Suprapubic skin (tissue), 4 donors: ENCODE data around the gene HBE1. TPM values are rescaled to one million over a fixed set of nuclear protein-coding genes. Genes with fewer than 3 reads are reported as not detected.

ENCODE experiments used
- DNase-seq, 2 donors: peaks; one replicate each; pipeline ENCODE4 v3.0.0-alpha.2; 2019; ENCODE audit warnings: low spot score in 2 of 2
- H3K27ac ChIP-seq: fragments of 200-600 bp; sonication (generic); one replicate; pipeline ENCODE4 v1.5.1; 2019
- H3K27me3 ChIP-seq: fragments of 200-600 bp; sonication (generic); one replicate; pipeline ENCODE4 v1.5.1; 2019
- H3K36me3 ChIP-seq: fragments of 200-600 bp; sonication (generic); one replicate; pipeline ENCODE4 v1.5.1; 2019
- H3K4me1 ChIP-seq: fragments of 200-600 bp; sonication (generic); one replicate; pipeline ENCODE4 v1.5.1; 2019
- H3K4me3 ChIP-seq: fragments of 200-600 bp; sonication (generic); one replicate; pipeline ENCODE4 v1.5.1; 2019; ENCODE audit warnings: mild to moderate bottlenecking
- H3K9me3 ChIP-seq: fragments of 200-600 bp; sonication (generic); one replicate; pipeline ENCODE4 v1.5.1; 2019
- EP300 ChIP-seq: sonication (generic); formaldehyde crosslinking; IDR thresholded peaks from one replicate; pipeline ENCODE4 v1.6.1; 2017; ENCODE audit warnings: antibody characterized with exemption
- POLR2A ChIP-seq, 2 donors: fragments of 450-650 bp; IDR thresholded peaks; one replicate each; pipeline ENCODE4 v1.6.1; 2017; ENCODE audit warnings: antibody characterized with exemption in 2 of 2, mild to moderate bottlenecking in 2 of 2, moderate library complexity in 2 of 2
- POLR2AphosphoS5 ChIP-seq, 3 donors: sonication (generic); formaldehyde crosslinking; IDR thresholded peaks; one replicate each; pipeline ENCODE4 v1.6.1; 2017; ENCODE audit warnings: antibody characterized with exemption in 3 of 3
- WGBS: methylation state at CpG from one replicate; pipeline ENCODE4 v1.1.5; 2018; 5-methylcytosine and 5-hydroxymethylcytosine counted together
- total RNA-seq, 4 donors: library from RNA; depleted of rRNA; stranded (reverse); fragments of >200 nt; gene quantifications; one replicate each; pipeline ENCODE4 v1.1.0, GENCODE V29; 2016
- TF ChIP-seq, protein P1 (sequence below), 2 donors: fragments of 200-600 bp in 1 of 2; fragments of 450-650 bp in 1 of 2; sonication (generic) in 1 of 2; IDR thresholded peaks; one replicate each; pipeline ENCODE4 v1.5.1; 2016 to 2019; ENCODE audit warnings: antibody characterized with exemption in 2 of 2, mild to moderate bottlenecking in 1 of 2, moderate library complexity in 1 of 2

Gene HBE1
- total RNA-seq, 4 donors from 2014 or later = 1.9 TPM; not detected in 3

DNA sequence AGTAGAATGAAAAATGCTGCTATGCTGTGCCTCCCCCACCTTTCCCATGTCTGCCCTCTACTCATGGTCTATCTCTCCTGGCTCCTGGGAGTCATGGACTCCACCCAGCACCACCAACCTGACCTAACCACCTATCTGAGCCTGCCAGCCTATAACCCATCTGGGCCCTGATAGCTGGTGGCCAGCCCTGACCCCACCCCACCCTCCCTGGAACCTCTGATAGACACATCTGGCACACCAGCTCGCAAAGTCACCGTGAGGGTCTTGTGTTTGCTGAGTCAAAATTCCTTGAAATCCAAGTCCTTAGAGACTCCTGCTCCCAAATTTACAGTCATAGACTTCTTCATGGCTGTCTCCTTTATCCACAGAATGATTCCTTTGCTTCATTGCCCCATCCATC lies 14.9 kb upstream of the HBE1 start:
- no peak overlapping the region for H3K4me3 ChIP-seq
- DNase-seq = no peak
- no peaks in the 10 kb centered on the region for H3K4me1 ChIP-seq
- 86% methylated on average over 2 of the region's 2 CpGs for WGBS
- H3K9me3 ChIP-seq = no peaks in the 10 kb centered on the region
- H3K36me3 ChIP-seq = no peaks in the 10 kb centered on the region
- TF ChIP-seq POLR2AphosphoS5 (IDR thresholded peaks at IDR 0.05) (no peak), EP300 (no peak), POLR2A (IDR thresholded peaks at IDR 0.05) (no peak)
- TF ChIP-seq, protein P1, sequence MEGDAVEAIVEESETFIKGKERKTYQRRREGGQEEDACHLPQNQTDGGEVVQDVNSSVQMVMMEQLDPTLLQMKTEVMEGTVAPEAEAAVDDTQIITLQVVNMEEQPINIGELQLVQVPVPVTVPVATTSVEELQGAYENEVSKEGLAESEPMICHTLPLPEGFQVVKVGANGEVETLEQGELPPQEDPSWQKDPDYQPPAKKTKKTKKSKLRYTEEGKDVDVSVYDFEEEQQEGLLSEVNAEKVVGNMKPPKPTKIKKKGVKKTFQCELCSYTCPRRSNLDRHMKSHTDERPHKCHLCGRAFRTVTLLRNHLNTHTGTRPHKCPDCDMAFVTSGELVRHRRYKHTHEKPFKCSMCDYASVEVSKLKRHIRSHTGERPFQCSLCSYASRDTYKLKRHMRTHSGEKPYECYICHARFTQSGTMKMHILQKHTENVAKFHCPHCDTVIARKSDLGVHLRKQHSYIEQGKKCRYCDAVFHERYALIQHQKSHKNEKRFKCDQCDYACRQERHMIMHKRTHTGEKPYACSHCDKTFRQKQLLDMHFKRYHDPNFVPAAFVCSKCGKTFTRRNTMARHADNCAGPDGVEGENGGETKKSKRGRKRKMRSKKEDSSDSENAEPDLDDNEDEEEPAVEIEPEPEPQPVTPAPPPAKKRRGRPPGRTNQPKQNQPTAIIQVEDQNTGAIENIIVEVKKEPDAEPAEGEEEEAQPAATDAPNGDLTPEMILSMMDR (IDR thresholded peaks at IDR 0.05) = no peak
- no peak overlapping the region for H3K27ac ChIP-seq
- no peaks in the 10 kb centered on the region for H3K27me3 ChIP-seq

DNA sequence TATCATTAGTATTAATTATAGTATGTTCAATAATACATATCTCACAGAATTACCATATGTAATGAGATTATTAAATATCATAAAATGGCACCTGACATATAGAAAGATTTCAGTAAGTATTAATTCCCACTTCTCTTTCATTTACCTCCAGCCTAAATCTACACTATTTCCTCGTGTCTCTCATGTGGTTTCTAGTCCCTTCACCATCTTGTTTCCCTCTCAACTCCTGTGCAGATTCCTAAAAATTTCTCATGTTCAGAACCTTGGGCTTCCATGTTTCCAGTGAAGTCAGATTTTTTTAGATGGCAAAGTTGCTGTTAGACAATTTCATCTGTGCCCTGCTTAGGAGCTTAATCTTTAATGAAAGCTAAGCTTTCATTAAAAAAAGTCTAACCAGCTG lies 14.1 kb upstream of the HBE1 start:
- no peak overlapping the region for H3K4me3 ChIP-seq
- WGBS = 76% methylated on average over 1 of the region's 1 CpG
- H3K9me3 ChIP-seq = no peaks in the 10 kb centered on the region

DNA sequence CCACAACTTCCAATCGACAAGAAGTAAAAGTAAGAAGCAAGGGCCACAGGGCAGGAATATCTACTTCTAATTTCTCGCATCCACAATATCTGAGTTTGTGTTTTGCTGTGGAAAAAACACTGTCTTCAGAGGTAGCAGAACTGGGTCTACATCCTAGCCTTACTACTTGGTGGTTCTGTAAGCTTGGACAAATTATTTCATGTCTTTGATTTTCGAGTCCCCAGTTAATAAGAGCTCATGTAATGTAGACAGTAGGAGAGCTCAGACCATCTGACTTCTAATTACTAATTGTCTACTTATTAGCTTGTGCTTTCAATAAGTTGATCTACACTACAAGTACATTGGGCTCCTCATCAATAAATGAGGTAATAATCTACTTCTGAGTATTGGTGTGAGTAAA lies 13.3 kb upstream of the HBE1 start:
- Histone ChIP-seq H3K27me3 (no peaks in the 10 kb centered on the region), H3K36me3 (no peaks in the 10 kb centered on the region), H3K9me3 (no peaks in the 10 kb centered on the region), H3K4me3 (no peak overlapping the region), H3K27ac (no peak overlapping the region), H3K4me1 (no peaks in the 10 kb centered on the region)
- DNase-seq = no peak
- TF ChIP-seq, protein P1 (IDR thresholded peaks at IDR 0.05) = no peak
- TF ChIP-seq EP300 = no peak
- no peak for TF ChIP-seq POLR2AphosphoS5 (IDR thresholded peaks at IDR 0.05)
- TF ChIP-seq POLR2A (IDR thresholded peaks at IDR 0.05) = no peak
- WGBS = 85% methylated on average over 3 of the region's 3 CpGs

More for the DNA sequence above, 14.1 kb upstream of the HBE1 start:
- TF ChIP-seq, protein P1 (IDR thresholded peaks at IDR 0.05) = no peak
- TF ChIP-seq EP300 = no peak
- TF ChIP-seq POLR2AphosphoS5 (IDR thresholded peaks at IDR 0.05) = no peak
- no peak for TF ChIP-seq POLR2A (IDR thresholded peaks at IDR 0.05)
- Histone ChIP-seq H3K27ac (no peak overlapping the region), H3K4me1 (no peaks in the 10 kb centered on the region), H3K36me3 (no peaks in the 10 kb centered on the region), H3K27me3 (no peaks in the 10 kb centered on the region)
- no peak for DNase-seq

DNA sequence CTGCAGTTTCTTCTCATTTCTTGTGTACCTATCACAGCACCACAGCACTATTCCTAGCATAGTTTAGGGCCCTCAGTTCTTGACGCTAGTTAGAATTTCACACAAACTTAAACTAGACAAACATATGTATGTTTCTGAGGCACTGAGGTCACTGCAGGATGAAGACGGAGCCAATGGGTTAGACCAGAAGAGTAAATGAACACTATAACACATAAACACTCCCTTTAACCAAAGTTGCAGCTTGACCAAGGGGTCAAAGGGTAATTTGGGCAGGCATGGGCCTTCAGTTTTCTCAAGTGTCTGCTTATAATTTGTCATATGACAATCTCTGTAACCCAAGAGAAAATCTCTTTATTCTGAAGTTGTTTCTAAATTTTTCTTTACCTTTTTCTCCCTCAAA lies 12.9 kb upstream of the HBE1 start:
- H3K9me3 ChIP-seq = no peaks in the 10 kb centered on the region
- DNase-seq = no peak
- 90% methylated on average over 2 of the region's 2 CpGs for WGBS
- H3K4me3 ChIP-seq = no peak overlapping the region
- no peaks in the 10 kb centered on the region for H3K27me3 ChIP-seq
- TF ChIP-seq, protein P1 (IDR thresholded peaks at IDR 0.05) = no peak
- TF ChIP-seq POLR2A (IDR thresholded peaks at IDR 0.05) (no peak), POLR2AphosphoS5 (IDR thresholded peaks at IDR 0.05) (no peak), EP300 (no peak)
- H3K4me1 ChIP-seq = no peaks in the 10 kb centered on the region
- H3K36me3 ChIP-seq = no peaks in the 10 kb centered on the region
- no peak overlapping the region for H3K27ac ChIP-seq

DNA sequence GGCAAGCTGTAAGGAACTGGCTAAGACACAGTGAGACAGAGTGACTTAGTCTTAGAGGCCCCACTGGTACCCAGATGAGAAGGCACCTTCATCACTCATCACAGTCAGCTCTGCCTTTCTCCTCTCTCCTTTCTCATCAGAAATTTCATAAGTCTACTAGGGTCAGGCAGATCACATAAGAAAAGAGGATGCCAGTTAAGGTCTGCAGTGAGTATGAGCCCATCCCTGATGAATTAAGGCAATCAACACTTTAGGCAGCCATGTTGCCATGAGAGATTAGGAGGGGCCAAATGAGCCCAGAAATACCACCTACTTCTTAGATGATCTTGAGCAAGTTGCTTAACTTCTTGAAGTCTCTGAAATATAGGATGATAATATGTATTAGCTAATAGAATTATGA lies 11.9 kb upstream of the HBE1 start:
- Histone ChIP-seq H3K4me3 (no peak overlapping the region), H3K27me3 (no peaks in the 10 kb centered on the region), H3K36me3 (no peaks in the 10 kb centered on the region), H3K9me3 (no peaks in the 10 kb centered on the region), H3K4me1 (no peaks in the 10 kb centered on the region), H3K27ac (no peak overlapping the region)
- DNase-seq = no peak
- no peak for TF ChIP-seq POLR2AphosphoS5 (IDR thresholded peaks at IDR 0.05)
- TF ChIP-seq POLR2A (IDR thresholded peaks at IDR 0.05) = no peak
- TF ChIP-seq EP300 = no peak
- TF ChIP-seq, protein P1 (IDR thresholded peaks at IDR 0.05) = no peak
